Stimulated activated effector memory CD8-positive, alpha-beta T cell treated with anti-CD3 and anti-CD28 coated beads, Interleukin-12 subunit alpha, Interleukin-12 subunit beta, amount 100 ng/mL, for 72 hours (primary cell): ENCODE data around the gene ARPC5.
"Not testable (repeated sequence)": the region's sequence is repeated elsewhere in the genome, so short reads cannot be mapped to it uniquely, and the experiment has no call there.

Source experiments
- ATAC-seq: fragments of 150-1000 bp; cut with Tn5 transposase; 2 replicates; pipeline ENCODE4 v1.10.0; 2021
- DNase-seq, 2 donors: peaks; one replicate each; pipeline ENCODE4 v3.0.0; 2021 to 2022; ENCODE audit warnings: low spot score in 2 of 2
- H3K27ac Mint-ChIP-seq: one replicate; pipeline ENCODE4 v1.8.0; 2022; ENCODE audit warnings: mild to moderate bottlenecking, mixed read lengths
- H3K36me3 Mint-ChIP-seq: one replicate; pipeline ENCODE4 v1.8.0; 2022; ENCODE audit warnings: mild to moderate bottlenecking, mixed read lengths
- H3K4me1 Mint-ChIP-seq: one replicate; pipeline ENCODE4 v1.8.0; 2022; ENCODE audit warnings: mixed read lengths
- H3K4me3 Mint-ChIP-seq: one replicate; pipeline ENCODE4 v1.8.0; 2022; ENCODE audit warnings: mild to moderate bottlenecking, mixed read lengths
- H3K9me3 Mint-ChIP-seq: one replicate; pipeline ENCODE4 v1.8.0; 2022; ENCODE audit warnings: mixed read lengths

The ARPC5 gene

GRCh38 chr1:183635606-183636333 is at the start of gene ARPC5:
Gene ARPC5 (minus strand): TSS chr1:183635783. CDS start chr1:183635659, 124 bp downstream.
- peak within 1 kb of the TSS; percentile 98 for H3K27ac Mint-ChIP-seq
- no peaks in the 10 kb centered on the region for H3K9me3 Mint-ChIP-seq
- H3K4me3 Mint-ChIP-seq: peak within 1 kb of the TSS; percentile 99
- DNase-seq (peak; percentile 94 to 99), ATAC-seq (peak; percentile 95)
- H3K36me3 Mint-ChIP-seq: peaks cover 39% of the 10 kb centered on the region
- H3K4me1 Mint-ChIP-seq: peaks cover 25% of the 10 kb centered on the region

DNA sequence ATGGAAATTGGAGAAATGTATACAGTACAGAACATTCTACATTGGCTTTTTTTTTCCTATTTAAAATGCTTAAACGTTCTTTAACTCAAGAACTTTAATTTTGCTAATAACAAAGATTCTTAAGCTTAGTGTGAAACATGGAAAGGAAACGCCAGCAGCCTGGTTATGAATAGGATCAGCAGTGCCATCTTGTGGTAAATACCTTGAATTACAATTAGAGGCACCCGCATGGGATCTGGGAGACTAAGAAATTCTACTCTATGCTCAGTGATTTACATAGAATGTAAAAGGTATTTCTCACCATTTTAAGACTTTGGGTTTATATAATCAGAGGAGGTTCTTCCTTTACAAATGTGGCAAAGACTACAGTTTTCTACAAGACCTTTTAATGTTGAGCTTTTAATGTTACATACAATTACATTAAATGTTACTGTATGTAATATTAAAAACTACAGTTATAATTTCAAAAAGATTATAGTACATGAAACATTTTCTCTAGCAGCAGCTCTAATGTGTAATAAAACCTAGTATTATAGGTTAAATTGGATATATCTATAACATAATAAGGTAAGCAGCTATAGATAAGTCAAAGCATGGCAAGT is 49.6 kb upstream of the ARPC5 start:
- ATAC-seq (peak; percentile 42), DNase-seq (no peak)
- no peaks in the 10 kb centered on the region for H3K4me1 Mint-ChIP-seq
- no peak overlapping the region for H3K27ac Mint-ChIP-seq
- H3K36me3 Mint-ChIP-seq: no peaks in the 10 kb centered on the region
- H3K4me3 Mint-ChIP-seq: no peak overlapping the region
- H3K9me3 Mint-ChIP-seq: no peaks in the 10 kb centered on the region

DNA sequence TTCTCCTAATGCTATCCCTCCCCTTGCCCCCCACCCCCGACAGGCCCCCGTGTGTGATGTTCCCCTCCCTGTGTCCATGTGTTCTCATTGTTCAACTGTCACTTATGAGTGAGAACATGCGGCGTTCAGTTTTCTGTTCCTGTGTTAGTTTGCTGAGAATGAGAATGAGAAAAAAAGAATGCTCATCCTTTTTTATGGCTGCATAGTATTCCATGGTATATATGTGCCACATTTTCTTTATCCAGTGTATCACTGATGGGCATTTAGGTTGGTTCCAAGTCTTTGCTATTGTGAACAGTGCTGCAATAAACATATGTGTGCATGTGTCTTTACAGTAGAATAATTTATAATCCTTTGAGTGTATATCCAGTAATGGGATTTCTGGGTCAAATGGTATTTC is 43.8 kb upstream of the ARPC5 start:
- not testable (repeated sequence) for H3K9me3 Mint-ChIP-seq, H3K4me3 Mint-ChIP-seq, H3K27ac Mint-ChIP-seq, DNase-seq, H3K4me1 Mint-ChIP-seq, ATAC-seq, H3K36me3 Mint-ChIP-seq

GRCh38 chr1:183678819-183679218 is 43.2 kb upstream of the ARPC5 start:
- H3K36me3 Mint-ChIP-seq: no peaks in the 10 kb centered on the region
- H3K4me1 Mint-ChIP-seq: no peaks in the 10 kb centered on the region
- no peak overlapping the region for H3K27ac Mint-ChIP-seq
- ATAC-seq (no peak), DNase-seq (no peak)
- H3K9me3 Mint-ChIP-seq: no peaks in the 10 kb centered on the region
- no peak overlapping the region for H3K4me3 Mint-ChIP-seq

DNA sequence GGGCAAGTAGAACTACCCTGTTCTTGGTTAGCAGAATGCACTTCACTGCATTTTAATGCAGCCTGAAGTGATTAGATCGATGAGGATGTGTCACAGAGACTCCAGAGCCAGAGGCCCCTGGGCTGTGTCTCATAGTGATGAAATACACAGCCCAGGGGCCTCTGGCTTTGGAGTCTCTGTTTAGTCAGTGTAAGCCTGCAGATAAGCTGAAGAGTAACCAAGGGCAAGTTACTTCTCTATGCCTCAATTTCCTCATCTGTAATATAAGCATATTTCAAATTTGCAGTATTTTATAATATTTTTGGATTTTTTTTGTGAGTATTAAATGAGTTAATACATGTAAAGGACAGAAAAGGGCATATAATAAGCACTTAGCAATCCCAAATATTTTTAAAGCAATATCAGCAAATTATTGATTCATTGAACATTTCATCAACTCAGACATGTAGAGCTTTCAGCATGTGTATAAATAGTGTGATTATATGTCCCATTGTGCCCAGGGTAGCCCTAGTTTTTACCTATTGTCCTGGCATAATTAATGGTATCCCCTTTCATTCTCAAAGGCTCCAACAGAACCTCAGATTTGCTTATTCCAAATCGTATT is 41.1 kb upstream of the ARPC5 start:
- ATAC-seq (no peak), DNase-seq (no peak)
- H3K36me3 Mint-ChIP-seq: no peaks in the 10 kb centered on the region
- no peak overlapping the region for H3K4me3 Mint-ChIP-seq
- H3K27ac Mint-ChIP-seq: no peak overlapping the region
- H3K9me3 Mint-ChIP-seq: no peaks in the 10 kb centered on the region
- H3K4me1 Mint-ChIP-seq: no peaks in the 10 kb centered on the region

DNA sequence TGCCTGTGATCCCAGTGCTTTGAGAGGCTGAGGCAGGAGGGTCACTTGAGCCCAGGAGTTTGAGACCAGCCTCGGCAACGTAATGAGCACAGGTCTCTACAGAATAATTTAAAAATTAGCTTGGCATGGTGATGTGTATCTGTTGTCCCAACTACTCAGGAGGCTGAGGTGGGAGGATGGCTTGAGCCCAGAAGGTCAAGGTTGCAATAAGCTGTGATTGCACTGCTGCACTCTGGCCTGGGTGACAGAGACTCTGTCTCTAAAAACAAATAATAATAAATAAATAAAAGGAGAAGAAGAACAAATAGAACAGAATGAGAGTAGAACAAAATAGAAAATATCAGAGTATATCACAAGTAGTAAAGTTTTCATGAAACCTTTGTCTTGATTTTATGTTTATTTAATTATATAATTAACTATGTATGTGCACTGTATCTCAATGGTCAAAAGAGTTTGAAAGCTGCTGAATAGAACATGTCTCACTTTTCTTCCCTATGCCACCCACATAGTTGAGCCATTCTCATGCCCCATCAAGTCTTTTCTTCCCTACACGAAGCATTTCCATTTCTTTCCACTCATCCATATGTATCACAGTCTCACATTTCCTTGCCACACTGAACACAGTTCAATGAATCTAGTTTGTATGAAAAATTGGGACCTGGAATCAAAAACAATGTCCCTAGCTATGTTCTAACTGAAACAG is 40.5 kb upstream of the ARPC5 start:
- DNase-seq (no peak), ATAC-seq (no peak)
- Mint-ChIP-seq H3K4me3 (no peak overlapping the region), H3K9me3 (no peaks in the 10 kb centered on the region), H3K27ac (no peak overlapping the region), H3K4me1 (no peaks in the 10 kb centered on the region), H3K36me3 (no peaks in the 10 kb centered on the region)

DNA sequence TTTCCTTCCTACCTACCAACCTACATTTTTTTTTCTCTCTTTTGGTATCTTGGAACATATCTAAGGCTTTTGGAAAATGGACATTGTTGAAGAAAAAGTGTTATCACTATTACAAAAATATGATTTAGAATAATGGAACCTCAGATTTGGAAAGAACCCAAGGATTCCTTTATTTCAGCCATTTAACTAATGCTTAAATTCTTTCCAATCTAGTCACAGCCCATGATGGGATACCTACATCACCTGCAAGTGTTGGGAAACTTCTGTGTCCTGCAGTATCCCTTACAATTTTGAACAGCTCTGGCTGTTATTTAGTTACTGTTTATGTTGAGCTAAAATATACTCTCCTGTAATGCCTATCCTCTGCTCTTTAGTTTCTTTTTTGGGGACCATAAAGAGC is 39.8 kb upstream of the ARPC5 start:
- ATAC-seq: no peak
- Mint-ChIP-seq H3K9me3 (no peaks in the 10 kb centered on the region), H3K36me3 (no peaks in the 10 kb centered on the region), H3K27ac (no peak overlapping the region), H3K4me3 (no peak overlapping the region), H3K4me1 (no peaks in the 10 kb centered on the region)
- DNase-seq: no peak

GRCh38 chr1:183674886-183675285 is 39.3 kb upstream of the ARPC5 start:
- Mint-ChIP-seq H3K9me3 (no peaks in the 10 kb centered on the region), H3K4me1 (no peaks in the 10 kb centered on the region), H3K36me3 (no peaks in the 10 kb centered on the region), H3K27ac (no peak overlapping the region), H3K4me3 (no peak overlapping the region)
- DNase-seq: no peak
- ATAC-seq: no peak

GRCh38 chr1:183674339-183674738 is 38.8 kb upstream of the ARPC5 start:
- Mint-ChIP-seq H3K4me3 (no peak overlapping the region), H3K4me1 (no peaks in the 10 kb centered on the region), H3K9me3 (no peaks in the 10 kb centered on the region), H3K27ac (no peak overlapping the region), H3K36me3 (no peaks in the 10 kb centered on the region)
- ATAC-seq (no peak), DNase-seq (no peak)

DNA sequence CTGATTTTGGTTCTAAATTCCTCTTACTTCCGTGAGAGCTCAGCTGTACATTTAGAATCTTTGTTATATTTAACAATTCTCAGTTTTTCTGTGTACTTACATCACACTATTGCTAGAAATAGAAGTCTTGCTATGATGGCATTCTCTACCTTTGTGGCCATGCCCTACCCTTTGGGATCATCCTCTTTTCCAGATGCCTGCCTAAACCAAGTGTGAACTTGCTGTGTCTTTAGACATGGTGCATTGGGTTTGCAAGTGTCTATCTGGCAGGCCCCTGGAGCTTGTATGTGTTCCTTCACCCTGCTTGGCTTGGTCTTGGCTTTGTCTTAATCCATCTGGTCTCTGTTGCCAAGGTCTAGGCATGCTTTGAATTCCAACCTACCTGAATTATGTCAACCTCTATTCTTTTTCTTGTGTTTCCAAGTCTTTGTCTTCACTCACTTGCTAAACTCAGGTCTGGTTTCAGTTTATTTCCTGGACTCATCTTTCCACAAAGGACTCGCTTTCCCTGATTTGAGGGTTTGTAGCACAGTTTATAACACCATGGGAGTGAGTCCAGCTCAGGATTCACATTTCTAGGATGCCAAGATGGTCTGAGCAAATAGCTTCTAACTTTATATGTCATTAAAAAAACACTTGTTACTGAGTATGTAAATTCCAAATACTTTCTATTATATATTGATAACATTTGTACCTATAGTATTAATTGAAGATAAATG is 38.2 kb upstream of the ARPC5 start:
- ATAC-seq: no peak
- Mint-ChIP-seq H3K9me3 (no peaks in the 10 kb centered on the region), H3K27ac (no peak overlapping the region), H3K4me3 (no peak overlapping the region), H3K4me1 (no peaks in the 10 kb centered on the region), H3K36me3 (no peaks in the 10 kb centered on the region)
- DNase-seq: no peak

DNA sequence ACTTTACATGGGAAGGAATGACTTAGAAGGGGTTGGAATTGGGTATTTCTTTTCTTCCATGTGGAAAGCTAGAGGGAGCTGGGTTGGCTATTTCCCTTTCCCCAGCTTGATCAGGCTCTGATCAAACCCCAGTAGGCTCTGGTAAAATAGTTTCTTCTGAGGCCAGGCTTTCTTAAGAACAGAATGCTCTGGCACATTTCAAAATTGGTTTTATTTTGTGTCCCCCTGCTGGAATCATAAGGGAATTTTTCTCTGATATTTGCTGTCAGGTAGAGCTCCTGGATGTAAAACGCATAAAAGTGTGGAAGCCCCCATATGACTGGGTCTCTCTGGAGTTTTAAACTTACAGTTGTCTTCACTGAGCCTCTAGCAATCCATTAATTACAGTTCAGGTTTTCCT is 34.6 kb upstream of the ARPC5 start:
- DNase-seq (no peak), ATAC-seq (no peak)
- Mint-ChIP-seq H3K36me3 (no peaks in the 10 kb centered on the region), H3K4me1 (no peaks in the 10 kb centered on the region), H3K4me3 (no peak overlapping the region), H3K9me3 (no peaks in the 10 kb centered on the region), H3K27ac (no peak overlapping the region)

DNA sequence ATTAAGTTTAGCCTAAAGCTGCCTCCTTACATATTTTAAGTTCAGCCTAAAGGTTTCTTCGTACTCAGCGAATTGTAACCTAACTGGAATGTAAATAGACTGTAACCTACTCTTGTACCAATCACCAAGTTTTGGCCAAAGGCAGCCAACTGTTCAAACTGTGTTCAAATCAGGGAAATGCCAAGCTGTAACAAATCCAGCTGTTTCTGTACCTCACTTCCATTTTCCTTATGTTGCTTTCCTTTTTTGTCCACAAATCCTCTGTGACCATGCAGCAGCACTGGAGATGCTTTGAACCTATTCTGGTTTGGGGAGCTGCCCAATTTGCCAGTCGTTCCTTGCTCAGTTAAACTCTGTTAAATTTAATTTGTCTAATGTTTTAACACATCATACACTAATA is 20.8 kb upstream of the ARPC5 start:
- ATAC-seq (no peak), DNase-seq (no peak)
- Mint-ChIP-seq H3K27ac (no peak overlapping the region), H3K36me3 (no peaks in the 10 kb centered on the region), H3K9me3 (no peaks in the 10 kb centered on the region), H3K4me1 (peaks cover 21% of the 10 kb centered on the region), H3K4me3 (no peak overlapping the region)

DNA sequence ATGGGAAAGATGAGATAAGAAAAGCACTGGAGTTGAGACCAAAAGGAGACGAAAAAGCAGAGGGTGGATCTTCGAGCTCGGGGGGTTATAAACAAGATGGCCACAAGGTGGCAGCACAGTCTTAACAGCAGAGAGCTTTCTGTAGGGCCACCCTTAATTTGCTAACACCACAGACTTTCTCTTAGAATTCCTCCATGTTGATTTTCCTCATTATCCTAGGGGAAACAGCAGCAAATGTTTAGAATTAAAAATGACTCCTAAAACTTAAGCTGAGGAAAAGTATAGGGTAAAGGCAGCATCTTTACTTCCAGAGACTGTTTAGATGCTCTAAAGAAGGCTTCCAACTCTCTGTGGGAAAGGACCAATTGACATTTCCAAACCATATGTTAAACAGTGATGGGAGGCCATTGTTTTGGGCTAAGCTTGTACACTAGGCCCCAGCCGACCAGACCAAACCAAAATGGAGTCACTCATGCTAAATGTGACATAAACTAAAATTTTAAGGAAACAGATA is 20.0 kb upstream of the ARPC5 start:
- no peaks in the 10 kb centered on the region for H3K36me3 Mint-ChIP-seq
- DNase-seq (peak; percentile 54 to 82), ATAC-seq (peak; percentile 53)
- H3K4me1 Mint-ChIP-seq: peaks cover 22% of the 10 kb centered on the region
- no peak overlapping the region for H3K4me3 Mint-ChIP-seq
- H3K9me3 Mint-ChIP-seq: no peaks in the 10 kb centered on the region
- H3K27ac Mint-ChIP-seq: no peak overlapping the region

DNA sequence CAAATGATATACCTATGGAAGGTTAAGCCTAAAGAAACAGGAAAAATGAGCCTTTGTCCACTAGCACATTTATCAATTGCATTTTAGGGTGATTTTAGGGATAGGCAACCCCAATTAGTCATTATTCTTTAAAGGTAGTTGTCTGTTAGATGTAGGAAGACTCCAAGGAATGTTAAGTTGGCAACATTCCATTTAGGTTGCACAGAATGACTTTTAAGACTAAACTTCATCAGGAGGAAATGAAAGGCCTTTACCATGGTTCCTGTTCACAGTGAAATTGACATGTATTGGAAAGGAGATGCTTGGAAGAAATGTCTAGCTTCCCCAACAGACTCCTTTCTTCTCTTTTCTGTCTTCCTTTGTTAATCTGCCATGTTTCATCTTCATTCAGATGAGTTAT is 19.1 kb upstream of the ARPC5 start:
- Mint-ChIP-seq H3K4me3 (no peak overlapping the region), H3K27ac (no peak overlapping the region), H3K9me3 (no peaks in the 10 kb centered on the region), H3K36me3 (no peaks in the 10 kb centered on the region), H3K4me1 (peaks cover 22% of the 10 kb centered on the region)
- DNase-seq: no peak
- ATAC-seq: no peak

- DNase-seq: no peak
- Mint-ChIP-seq H3K4me3 (no peak overlapping the region), H3K9me3 (no peaks in the 10 kb centered on the region), H3K4me1 (peaks cover 22% of the 10 kb centered on the region), H3K27ac (no peak overlapping the region), H3K36me3 (no peaks in the 10 kb centered on the region)
- ATAC-seq: no peak
These were observed 18.4 kb upstream of the ARPC5 start for GRCh38 chr1:183653876-183654451.
